Islet precursor cell (in vitro differentiated cells): ENCODE results near the gene PLPP4.

Experiments used
- DNase-seq: peaks from one replicate; pipeline ENCODE4 v3.0.0-alpha.2; 2018

The PLPP4 gene

DNA sequence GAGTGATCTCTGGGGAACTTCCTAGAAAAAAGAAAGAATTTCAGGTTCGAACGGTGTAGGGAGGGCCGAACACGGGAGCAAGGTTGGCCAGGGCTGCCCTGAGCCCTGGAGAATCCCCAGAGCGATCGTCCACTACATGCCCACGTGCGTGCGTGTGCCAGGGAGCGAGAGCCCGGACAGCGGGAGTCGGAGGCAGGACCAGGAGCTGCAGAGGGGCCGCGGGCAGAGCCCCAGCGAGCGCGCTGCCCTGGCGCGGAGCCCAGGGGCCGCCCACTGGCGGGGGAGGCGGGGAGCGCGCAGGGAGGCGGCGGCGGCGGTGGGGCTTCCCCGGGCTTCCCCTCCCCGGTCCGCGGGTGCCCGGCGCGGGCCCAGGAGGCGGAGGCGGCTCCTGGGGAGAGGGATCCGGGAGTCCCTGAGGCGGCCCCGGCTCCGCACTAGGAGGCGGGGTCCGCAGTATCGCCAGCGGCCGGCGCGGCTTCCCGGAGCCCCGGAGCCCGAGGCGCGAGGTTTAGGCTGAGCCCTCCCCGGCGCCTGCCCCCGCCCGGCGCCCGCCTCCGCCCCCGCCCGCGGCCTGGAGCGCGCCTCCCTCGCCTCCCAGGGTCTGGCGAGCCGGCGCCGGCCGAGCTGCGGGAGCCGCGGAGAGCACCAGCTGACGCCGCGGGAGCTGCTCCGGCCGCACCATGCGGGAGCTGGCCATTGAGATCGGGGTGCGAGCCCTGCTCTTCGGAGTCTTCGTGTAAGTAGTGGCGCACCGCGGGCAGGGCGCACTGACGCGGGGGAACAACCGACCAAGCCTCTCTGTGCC lies at the start of gene PLPP4:
TSS of gene PLPP4 (plus strand) at position 602 of the 805 bp plus-strand sequence. CDS start at position 681, 79 bp downstream.
- peak; percentile 78 for DNase-seq

DNA sequence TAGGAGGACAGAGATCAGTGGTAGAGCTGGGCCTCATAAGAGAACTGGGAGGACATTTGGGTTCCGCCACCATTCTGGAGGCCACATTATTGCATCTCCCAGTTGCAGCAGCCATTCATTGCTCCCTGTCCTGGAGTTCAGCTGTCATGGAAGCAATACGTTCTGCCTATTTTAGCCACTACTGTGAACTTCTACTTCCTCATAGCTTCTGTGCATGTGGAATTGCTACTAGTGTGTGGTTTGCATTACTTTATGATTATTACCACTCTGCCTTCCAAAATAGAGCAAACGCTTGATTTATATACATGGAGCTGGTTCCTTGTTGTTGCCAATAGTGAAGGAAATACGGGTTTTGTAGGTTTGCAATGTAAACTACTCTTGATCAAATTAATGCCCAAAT lies 47.2 kb upstream of the PLPP4 start:
- DNase-seq = no peak

DNA sequence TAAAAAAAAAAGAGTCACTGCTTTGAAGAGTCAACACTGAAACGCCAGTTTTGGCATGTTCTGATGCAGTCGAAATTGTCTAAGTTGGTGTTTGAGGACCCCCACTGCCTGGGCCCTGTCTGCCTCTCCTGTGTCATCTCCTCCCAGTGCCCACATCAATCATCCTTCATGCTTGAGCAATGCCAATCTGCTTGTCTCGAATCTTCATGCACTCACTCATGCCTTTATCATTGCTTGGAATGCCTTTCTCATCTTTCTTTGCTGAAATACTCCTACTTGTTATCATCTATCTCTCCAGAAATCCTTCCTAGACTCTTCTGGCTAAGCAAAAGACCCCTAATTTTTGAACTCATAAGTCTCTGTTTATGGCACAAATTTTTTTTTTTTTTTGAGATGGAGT lies 42.1 kb upstream of the PLPP4 start:
- peak; percentile 3 for DNase-seq

DNA sequence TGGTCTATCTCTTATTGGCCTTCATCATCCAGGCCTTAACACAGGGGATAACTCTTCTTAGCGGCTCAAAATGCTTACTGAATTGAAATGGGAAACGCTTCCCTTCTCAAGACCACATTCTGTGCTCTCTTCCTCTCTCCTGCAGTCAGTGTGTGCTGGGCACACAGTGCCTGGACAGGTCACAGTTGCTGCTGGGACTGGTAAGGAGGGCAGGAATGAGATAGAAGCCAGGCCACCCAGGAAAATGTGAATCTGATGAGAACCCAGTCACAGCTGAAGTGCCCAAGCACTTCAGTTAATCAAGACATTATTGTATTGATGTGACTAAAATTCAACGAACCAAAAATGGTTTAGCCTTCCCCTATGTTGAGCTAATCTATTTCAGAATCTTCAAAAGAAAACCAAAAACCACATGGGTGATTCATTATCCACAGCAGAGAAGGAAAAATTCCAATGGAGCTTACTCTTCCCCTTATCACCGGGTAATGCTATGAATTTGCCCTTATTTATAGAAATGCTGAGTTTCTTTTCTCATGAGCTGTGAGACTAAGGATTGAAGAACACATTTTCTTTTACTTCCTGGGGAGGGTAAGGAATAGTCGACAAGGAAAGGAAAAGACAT lies 41.2 kb upstream of the PLPP4 start:
- no peak for DNase-seq

DNA sequence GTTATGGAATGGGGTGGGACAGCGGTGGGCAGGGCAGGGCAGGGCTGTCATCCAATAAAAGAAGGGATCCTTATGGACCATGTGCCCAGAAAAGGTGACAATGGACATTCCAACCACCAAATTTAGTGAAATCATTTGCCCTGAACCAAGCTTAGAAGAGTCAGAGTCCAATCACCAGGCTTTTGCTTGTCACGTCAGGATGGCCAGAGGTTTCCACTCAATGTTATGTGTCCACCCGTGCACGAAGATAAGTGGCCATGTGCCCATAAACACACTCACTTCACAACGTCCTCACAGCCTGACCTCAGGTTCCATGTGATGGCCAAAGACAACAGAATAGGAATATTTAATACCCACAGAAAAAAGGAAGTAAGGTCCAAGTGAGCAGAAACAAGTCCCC lies 36.6 kb upstream of the PLPP4 start:
- DNase-seq = no peak

DNA sequence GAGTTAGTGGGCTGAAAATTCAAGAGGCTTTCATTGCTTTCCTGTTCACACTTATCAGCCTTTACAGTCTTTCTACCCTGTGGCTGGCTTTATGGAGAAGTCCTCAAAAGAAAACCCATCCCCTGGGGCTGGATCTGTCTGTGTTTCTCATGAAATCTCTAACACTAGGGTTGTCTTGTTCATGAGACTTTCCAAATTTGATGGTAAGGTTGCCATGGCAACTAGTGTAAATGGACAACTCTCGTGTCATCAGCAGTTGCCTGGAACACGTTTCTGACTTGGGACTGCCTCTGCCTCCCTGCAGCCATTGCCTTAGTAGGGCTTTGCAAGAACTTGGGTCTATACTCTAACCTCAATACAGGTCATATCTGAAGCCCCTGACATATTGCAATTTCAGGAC lies 35.8 kb upstream of the PLPP4 start:
- no peak for DNase-seq

DNA sequence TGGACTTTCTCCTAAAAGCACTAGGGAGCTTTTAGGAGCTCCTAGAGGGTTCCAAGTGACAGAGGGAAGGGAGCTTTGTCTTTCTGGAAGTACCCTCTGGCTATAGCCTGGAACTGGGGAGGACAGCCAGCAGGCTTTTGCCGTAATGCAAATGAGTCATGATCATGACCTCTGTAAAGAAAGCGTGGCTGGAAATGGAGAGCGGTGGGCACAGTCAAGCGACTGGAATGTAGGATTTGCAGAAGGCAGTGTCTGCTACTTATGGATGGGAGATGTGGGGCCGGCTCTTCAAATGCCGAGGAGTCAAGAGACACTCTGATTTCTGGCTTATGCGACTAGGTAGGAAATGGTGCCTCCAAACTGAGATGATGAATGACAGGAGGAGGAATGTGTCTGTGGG lies 34.6 kb upstream of the PLPP4 start:
- DNase-seq = peak; percentile 96

DNA sequence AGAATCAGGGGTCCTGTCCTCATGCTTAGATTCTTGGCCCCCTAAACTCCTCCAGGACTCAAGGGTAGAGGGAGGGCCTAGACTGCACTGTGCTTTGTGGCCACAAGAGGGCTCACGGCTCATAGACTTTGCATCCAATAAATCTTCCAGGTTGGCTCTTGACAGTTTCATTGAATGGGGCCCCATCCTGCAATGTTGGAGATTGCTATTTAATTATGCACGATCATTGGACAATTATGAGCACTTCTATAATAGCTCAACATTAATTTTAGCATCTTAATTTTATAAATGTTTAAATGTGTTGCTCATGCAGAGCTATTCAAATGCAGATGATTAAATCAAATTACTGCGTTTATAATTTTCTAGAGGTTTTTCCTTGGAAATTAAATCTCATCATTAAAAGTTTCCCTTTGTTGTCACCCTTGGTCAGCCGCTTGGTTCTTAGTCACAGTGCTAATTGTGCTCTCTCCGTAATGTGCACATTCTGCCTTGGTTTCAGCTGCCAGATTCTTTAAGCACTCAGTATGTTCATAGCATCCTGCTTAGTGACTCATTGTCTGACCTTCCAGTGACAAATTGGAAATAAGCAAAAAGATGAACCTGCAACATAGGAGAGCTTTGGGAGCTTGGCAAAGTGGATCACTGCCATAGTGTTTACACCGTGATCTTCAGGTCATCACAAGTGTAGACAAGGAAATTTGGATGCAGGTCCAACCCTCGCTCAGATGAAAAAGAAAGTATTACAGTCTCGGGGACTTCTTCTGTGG lies 33.4 kb upstream of the PLPP4 start:
- peak; percentile 69 for DNase-seq

DNA sequence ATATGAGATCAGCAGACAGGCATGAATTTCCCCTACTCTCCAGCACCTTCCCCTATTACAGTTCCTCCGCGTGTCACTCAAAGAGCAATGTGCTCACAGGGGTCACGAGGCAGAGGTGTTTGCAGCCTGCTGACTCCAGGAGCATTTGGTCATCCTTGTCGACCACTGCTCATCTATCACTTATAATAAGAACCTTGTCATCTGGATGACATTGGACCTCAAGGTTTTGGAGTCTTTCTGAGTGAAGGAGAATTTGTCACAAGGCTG lies 32.9 kb upstream of the PLPP4 start:
- no peak for DNase-seq

DNA sequence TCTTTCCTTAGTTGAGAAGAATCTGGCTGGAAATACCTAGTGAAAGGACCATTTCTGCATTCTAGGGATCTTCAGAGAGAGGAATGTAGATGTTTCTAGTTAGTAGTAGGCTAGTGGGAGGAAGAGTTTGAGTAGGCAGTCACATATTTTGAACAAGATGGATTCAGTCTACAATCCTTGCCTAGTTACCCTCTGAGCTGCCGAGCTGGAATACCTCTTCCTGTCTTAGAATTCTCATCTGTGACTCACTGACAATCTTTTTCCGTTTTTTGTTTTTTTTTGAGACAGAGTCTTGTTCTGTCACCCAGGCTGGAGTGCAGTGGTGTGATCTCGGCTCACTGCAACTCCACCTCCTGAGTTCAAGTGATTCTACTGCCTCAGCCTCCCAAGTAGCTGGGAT lies 30.7 kb upstream of the PLPP4 start:
- no peak for DNase-seq

DNA sequence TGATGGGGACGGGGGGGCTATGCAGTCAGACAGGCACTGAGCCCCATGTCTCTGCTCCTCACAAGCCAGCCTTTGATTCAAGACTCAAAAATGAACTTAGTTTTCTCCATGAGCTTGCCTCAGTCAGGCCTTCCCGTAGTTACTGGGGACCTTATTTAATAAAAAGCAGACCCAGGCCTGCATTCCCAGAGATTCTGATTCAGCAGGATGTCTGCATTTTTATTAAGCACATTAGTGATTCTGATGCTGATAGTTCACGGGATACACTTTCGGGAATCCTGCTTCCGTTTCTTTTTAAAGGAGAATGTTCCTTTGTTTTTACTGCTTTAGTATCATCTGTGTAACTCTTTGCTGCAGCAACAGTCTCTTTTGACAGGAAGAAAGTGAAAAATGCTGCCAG lies 28.3 kb upstream of the PLPP4 start:
- no peak for DNase-seq

DNA sequence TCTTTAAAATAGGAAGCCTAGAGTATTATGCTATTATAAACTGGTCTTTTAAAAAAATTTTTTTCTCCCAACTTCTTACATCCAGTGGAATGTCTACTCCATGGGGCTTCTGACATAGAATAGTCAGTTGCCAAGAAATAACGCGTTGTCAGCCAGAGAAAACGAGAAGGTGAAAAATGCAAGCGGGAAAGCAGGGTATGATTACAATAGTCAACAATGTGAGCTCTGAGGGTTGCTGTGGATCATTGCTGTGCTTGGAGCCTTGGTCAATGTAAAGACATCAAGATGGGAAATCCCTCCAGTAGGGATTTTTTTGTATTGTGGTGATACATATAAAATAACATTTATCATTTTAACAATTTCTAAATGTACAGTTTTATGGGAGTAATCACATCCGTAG lies 27.6 kb upstream of the PLPP4 start:
- DNase-seq = no peak

DNA sequence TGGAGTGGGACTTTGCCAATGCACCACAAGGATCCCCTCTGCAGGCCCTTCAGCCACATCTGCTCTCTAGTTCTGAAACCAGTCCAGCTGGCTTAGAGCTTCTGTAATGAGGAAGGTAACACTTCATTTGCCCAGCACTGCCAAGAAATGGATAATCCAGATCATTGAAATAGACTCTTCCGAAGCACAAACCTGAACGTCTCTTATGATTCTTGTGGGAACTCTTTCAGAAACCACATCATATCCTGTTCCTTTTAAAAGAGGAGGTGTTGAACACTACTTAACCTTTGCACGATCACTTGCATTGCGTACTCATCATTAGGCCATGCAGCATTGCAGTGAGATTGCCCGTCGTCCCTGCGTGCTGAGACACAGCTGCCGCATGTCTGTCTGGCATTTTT lies 25.8 kb upstream of the PLPP4 start:
- no peak for DNase-seq

DNA sequence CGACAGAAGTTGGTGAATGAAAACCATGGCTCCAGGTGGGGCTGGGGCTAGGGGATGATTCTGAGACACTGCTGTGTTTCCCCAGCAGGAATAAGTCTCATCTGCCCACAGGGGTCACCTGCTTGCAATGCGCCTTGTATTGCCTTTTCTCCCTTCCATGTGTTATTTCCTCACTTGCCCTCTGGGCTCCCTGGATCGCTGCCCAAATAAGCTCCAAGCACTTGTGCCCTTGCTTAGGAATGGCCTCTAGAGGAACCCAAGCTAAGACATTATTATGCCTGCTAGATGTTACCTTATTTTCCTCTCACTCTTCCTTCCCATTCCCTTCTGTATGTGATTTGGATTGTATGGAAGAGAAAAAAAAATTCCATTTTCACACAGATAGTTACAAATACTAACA lies 24.8 kb upstream of the PLPP4 start:
- DNase-seq = no peak

DNA sequence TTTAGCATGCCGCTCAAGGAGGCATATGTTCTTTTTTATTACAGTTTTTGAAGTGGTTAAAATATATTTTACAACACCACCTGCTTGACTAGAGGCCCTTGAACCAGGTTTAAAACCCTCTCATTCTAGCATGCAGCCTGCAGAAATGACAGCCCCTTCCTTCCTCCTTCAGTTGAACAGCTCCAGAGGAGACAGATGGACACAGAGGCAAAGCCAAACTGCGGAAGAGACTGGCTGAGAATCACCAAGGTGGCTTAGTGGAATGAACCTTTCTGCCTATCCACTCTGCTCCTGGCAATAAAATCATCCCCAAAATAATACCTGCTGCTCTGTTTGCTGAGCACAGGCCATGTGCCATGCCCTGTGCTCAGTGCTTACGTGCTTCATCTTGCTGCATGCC lies 23.9 kb upstream of the PLPP4 start:
- DNase-seq = no peak

DNA sequence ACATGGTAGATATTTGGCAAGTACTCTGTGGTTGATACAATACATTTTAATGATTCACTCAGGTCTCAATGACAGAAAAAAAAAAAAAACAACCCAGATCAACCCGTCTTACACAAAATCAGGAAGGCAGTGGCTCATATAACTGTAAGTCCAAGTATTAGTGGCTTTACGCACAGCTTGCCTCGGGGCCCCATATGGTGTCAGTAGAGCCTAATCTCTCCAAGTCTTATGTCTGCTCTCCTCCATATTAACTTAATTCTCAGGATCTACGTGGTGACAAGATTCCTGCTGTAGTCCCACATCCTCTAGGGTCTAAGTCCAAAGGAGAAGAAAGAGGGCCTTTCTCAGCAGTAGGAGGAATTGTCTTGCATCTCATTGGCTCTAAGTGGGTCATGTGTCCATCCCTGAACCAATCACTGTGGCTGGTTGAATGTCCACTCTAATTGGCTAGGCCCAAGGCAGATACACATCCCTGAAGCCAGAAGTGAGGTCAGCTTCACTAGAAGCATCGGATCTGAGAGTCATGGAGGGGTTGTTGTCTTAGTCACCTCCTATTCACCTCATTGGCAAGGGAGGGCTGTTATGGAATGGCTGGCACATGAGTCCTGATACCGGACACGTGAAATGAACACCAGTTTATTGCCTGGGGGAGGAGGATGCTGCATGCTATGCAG lies 20.5 kb upstream of the PLPP4 start:
- no peak for DNase-seq

DNA sequence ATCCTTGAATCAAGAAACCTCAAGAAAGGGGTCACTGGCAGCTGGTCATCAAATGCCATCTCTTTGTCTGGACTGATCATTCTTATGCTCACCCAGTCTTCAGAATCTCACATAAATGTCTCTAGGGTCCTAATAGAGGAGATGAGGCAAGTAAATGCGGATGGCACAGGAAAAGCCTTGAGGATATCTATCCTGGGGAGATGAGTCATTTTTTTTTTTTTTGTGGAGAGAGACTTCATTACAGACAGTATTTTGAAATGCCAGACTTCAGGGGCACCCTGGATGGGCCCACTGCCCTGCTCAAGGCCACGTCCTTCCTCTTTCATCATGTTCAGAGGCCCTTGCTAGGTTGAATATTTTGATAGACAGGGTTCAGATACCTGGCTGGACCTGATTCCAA lies 19.5 kb upstream of the PLPP4 start:
- no peak for DNase-seq

DNA sequence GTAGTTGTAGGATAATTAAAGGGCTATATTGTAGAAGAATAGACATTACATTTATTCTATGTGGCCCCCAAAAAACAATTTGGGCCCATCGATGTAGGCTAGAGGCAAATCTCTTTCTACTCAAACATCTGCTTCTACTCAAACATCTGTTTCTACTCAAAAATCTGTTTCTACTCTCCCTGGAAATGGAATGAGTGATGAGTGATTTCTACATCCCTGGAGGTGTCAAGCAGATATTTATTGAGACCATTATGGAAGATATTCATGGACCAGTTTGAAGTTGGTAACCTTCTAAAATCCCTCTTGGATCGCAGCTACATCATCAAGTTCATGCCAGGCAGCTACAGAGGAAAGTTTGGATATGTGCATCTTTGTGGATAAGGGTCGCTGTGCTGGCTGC lies 5.1 kb upstream of the PLPP4 start:
- no peak for DNase-seq

DNA sequence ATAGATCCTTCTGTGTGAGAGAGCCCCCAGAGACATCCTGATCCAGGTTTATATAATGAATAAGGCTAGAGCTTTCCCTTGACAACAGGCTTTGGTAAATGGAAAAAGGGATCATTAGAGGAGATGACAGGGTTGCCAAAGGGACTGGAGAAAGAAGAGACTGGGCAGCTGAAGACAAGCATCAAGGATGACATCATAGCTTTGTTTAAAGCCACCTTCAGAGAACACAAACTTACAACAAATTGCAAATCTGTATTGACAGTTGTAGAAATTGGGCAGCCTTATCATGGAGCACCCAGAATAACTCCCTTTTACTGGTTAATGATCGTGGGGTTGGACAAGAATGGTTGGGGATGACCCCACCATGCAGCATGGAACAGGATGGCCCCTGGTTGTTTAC lies 3.7 kb upstream of the PLPP4 start:
- DNase-seq = no peak

DNA sequence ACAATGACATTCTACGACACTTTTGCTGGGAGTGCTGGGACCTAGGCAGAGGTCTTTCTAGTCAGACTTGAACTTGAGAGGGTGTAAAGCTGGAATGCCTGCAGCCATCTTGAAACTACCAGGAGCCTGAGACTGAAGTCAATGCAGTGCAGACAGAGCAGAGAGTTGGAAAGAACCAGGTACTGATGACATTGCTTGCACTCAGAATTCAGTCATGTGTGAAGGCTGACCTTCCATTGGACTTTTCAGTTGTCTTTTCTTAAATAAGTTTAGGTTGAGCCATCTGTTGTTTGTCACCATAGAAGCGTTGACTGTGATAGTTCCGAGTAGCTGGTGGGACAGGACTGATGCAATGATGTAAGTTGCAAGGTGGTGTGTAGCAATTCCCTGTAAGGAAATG lies 3.1 kb upstream of the PLPP4 start:
- no peak for DNase-seq

DNA sequence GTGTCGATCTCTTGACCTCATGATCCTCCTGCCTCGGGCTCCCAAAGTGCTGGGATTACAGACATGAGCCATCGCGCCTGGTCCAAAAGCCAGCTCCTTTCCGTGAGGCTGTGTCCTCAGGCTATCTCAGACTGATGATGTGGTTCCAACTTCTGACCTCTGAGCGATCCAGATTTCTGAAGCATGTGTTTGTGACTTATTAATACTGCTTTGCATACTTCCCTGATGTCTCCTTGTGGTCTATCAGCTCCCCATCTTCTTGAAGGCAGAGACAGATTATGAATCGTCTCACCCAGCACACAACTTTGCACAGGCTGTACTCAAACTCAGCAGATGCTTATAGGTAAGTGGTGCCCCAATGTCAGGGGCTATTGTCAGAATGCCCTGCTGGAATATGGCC lies 2.0 kb upstream of the PLPP4 start:
- no peak for DNase-seq

DNA sequence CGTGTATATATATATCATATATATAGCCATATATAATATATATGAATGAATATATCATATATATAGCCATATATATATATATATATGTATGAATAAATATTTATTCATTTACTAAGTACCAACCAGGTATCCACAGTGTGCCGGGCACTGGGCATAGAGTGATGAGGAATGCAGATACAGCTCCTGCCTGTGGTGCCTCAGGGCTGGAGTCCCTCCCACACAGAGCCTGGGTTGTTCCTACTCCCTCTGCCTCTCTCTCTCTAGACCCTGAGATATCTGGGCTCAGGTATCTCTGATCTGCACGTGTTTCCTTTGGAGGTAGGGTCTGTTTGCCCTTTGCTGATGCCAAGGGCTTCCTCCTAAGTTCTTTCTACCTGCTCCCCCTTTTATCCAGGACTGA lies 1.4 kb upstream of the PLPP4 start:
- no peak for DNase-seq

DNA sequence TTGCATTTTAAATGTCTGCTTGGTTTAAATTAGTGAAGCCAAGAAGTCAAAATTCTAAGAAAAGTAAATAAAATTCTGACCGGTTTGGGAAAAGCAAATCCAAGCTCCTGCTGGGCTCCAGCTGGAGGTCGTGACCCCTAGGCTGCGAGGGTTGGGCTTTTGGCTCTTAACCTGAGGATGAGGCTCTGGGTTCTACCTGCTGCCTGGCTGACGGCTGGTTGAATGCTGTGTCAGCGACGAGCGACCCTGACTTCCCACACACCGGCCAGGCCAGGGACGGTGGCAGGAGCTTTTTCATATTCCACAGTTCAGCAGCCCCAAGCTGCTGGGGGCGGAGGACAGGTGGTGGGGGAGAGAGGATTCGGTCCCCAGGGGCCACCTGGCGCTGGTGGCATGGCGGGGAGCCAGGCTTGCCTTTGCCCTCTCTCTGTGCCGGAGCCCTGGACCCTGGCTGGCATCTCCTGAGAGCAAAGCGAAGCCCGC lies 843 bp upstream of the PLPP4 start:
- DNase-seq = peak; percentile 58
